ENCODE measurements around the gene SLC16A7. TPM values are rescaled to one million over a fixed set of nuclear protein-coding genes. Genes with fewer than 3 reads are reported as not detected.

SLC16A7 gene
- total RNA-seq, 4 donors from 2014 or later, result 14.9 to 22.2 (median 15.7) TPM

DNA sequence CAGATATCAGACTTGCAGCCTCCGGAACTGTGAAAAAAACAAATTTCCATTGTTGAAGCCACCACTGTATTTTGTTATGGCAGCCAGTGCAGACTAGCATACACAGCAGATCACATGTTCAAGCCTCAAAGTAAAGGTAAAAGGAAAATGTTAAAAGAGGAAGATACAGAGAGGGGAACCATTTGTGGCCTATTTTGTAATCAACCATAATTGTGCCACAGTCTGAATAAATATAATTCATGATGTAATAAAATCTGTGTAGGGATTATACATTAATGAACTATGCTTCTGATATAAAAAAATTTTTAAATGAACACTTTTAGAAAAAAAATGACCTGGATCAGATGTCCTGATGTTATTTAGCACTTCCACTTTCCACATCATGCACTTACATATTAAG, 79.6 kb downstream of the SLC16A7 start:
- H3K9me3 ChIP-seq, result no peaks in the 10 kb centered on the region
- no peak overlapping the region for H3K27ac ChIP-seq
- no peaks in the 10 kb centered on the region for H3K4me1 ChIP-seq
- H3K4me3 ChIP-seq (replicated peaks in 1 of 3), result no peak overlapping the region
- no peaks in the 10 kb centered on the region for H3K27me3 ChIP-seq
- intact Hi-C loops (cut with DNase I), result no loop called here
- H3K36me3 ChIP-seq, result no peaks in the 10 kb centered on the region
- WGBS, 2 donors, result 96 to 100% methylated on average over 1 of the region's 1 CpG
- TF ChIP-seq, protein P1, sequence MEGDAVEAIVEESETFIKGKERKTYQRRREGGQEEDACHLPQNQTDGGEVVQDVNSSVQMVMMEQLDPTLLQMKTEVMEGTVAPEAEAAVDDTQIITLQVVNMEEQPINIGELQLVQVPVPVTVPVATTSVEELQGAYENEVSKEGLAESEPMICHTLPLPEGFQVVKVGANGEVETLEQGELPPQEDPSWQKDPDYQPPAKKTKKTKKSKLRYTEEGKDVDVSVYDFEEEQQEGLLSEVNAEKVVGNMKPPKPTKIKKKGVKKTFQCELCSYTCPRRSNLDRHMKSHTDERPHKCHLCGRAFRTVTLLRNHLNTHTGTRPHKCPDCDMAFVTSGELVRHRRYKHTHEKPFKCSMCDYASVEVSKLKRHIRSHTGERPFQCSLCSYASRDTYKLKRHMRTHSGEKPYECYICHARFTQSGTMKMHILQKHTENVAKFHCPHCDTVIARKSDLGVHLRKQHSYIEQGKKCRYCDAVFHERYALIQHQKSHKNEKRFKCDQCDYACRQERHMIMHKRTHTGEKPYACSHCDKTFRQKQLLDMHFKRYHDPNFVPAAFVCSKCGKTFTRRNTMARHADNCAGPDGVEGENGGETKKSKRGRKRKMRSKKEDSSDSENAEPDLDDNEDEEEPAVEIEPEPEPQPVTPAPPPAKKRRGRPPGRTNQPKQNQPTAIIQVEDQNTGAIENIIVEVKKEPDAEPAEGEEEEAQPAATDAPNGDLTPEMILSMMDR (IDR thresholded peaks at IDR 0.05), result no peak
- no peak for TF ChIP-seq POLR2A (IDR thresholded peaks at IDR 0.05)
- DNase-seq, result no peak

DNA sequence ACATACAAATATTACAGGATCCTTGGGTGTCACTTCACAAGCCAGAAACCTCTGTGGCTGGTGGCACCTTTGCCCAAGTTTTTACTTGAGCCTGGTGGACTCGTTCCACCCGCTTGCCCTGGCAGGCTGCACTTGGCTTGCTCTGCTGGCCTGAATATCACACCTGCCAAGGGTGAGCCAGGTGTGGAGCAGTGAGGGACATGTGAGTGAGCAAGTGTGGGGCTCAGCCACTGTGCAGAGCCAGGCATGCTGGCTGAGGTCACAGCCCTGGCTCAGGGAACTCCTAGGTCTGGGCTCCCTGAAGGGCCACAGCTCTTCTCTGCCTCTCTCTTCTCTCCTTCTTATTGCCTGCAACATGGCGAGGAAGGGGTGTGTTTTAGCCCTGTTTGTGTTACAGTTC, 82.0 kb downstream of the SLC16A7 start:
- intact Hi-C loops (cut with DNase I), result no loop called here
- H3K27me3 ChIP-seq, result no peaks in the 10 kb centered on the region
- no peaks in the 10 kb centered on the region for H3K4me1 ChIP-seq
- H3K36me3 ChIP-seq, result no peaks in the 10 kb centered on the region
- H3K9me3 ChIP-seq, result no peaks in the 10 kb centered on the region
- H3K4me3 ChIP-seq (replicated peaks in 1 of 3), result no peak overlapping the region
- TF ChIP-seq POLR2A (IDR thresholded peaks at IDR 0.05), result no peak
- TF ChIP-seq, protein P1 (IDR thresholded peaks at IDR 0.05), result no peak
- no peak overlapping the region for H3K27ac ChIP-seq
- DNase-seq, result no peak
- 67 to 74% methylated on average over 3 of the region's 3 CpGs for WGBS, 2 donors

DNA sequence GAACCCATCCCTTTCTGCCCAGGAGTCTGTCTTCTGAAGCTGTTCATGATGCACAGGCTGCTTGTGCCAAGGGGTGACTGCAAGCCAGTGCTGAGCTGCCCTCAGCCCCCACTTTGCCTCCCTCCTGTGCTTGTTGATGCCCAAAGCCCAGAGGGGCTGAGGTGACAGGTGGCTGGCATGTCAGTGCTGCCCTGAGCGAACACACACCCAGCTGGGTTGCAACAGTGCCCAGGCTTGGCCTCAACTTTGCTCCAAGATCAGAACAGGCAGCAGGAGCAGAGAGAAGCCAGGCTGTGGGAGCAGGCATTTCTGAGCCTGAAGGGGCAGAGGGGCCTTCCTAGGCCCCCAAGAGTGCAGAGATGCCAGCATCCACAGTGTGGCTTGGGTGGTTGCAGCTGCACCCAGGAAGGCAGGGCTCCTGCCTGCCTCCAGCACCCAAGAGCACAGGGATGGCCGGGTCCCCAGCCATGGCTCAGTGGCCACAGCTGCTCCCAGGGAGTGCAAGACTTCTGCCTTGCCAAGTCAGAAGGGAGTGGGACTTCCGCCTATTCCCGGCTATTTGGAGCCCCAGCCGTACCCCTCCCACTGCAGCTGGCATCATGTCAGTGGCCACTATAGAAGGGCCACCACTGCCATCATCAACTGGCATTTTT, 83.1 kb downstream of the SLC16A7 start:
- TF ChIP-seq, protein P1 (IDR thresholded peaks at IDR 0.05), result no peak
- TF ChIP-seq POLR2A (IDR thresholded peaks at IDR 0.05), result no peak
- Histone ChIP-seq H3K27me3 (no peaks in the 10 kb centered on the region), H3K9me3 (no peaks in the 10 kb centered on the region), H3K4me1 (no peaks in the 10 kb centered on the region), H3K36me3 (no peaks in the 10 kb centered on the region), H3K4me3 (replicated peaks in 1 of 3) (no peak overlapping the region), H3K27ac (no peak overlapping the region)
- 85 to 94% methylated on average over 3 to 4 of the region's 5 CpGs for WGBS, 2 donors
- DNase-seq, result no peak
- intact Hi-C loops (cut with DNase I), result no loop called here

DNA sequence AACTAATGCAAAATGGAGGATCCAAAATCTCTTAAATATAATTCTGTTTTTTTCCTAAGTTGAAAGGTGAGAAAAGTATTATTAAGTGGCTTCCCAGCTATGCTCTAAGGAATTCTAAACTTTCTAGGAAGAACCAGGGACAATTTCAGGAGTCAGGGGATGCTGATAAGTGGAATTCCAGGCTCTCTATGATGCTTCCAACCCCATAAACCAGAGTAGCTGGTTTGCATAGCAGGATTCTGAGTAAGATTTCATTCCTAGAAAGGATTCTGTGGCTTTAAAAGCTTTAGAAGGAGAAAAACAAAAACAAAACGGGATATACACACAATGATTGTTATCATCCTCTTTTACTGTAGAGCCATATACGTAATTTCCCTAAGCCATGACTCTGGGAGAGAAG, 93.9 kb downstream of the SLC16A7 start:
- TF ChIP-seq, protein P1 (IDR thresholded peaks at IDR 0.05), result no peak
- TF ChIP-seq POLR2A (IDR thresholded peaks at IDR 0.05), result no peak
- no peaks in the 10 kb centered on the region for H3K27me3 ChIP-seq
- H3K36me3 ChIP-seq, result no peaks in the 10 kb centered on the region
- no peak for DNase-seq
- no peaks in the 10 kb centered on the region for H3K4me1 ChIP-seq
- 68 to 71% methylated on average over 2 of the region's 2 CpGs for WGBS, 2 donors
- H3K27ac ChIP-seq, result no peak overlapping the region
- intact Hi-C loops (cut with DNase I), result no loop called here
- H3K4me3 ChIP-seq (replicated peaks in 1 of 3), result no peak overlapping the region
- H3K9me3 ChIP-seq, result no peaks in the 10 kb centered on the region

DNA sequence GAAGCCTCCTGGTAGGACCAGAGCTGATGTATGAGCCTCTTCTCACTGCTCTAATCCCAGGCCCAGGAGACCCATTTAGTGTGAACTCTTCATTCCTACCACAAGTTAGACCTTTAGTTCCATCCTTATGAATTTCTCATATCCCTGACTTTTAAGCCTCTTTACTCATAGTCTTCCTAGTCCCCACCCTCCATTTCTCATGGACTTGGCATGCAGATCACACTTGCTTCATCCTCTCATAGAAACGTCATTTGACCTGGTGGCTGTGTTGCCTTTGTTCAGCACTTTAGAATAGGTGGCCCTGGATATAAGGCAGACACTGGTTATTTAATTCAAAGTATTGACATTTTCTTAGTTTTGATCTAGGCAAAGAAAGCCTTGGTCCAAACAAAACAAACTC, 99.5 kb downstream of the SLC16A7 start:
- intact Hi-C loops (cut with DNase I), result no loop called here
- Histone ChIP-seq H3K4me1 (no peaks in the 10 kb centered on the region), H3K27me3 (no peaks in the 10 kb centered on the region), H3K36me3 (no peaks in the 10 kb centered on the region), H3K9me3 (no peaks in the 10 kb centered on the region), H3K27ac (no peak overlapping the region), H3K4me3 (replicated peaks in 1 of 3) (no peak overlapping the region)
- 62 to 63% methylated on average over 1 of the region's 1 CpG for WGBS, 2 donors
- TF ChIP-seq, protein P1 (IDR thresholded peaks at IDR 0.05), result no peak
- no peak for TF ChIP-seq POLR2A (IDR thresholded peaks at IDR 0.05)
- no peak for DNase-seq

Data from thyroid gland (tissue), 4 donors.